Central memory CD4-positive, alpha-beta T cell (primary cell): ENCODE results near the gene ALKBH3.

Source experiments
- DNase-seq: peaks from one replicate; pipeline ENCODE4 v3.0.0; 2022

ALKBH3 gene

GRCh38 chr11:43968719-43969118 lies 88.1 kb downstream of the ALKBH3 start:
- DNase-seq: no peak

DNA sequence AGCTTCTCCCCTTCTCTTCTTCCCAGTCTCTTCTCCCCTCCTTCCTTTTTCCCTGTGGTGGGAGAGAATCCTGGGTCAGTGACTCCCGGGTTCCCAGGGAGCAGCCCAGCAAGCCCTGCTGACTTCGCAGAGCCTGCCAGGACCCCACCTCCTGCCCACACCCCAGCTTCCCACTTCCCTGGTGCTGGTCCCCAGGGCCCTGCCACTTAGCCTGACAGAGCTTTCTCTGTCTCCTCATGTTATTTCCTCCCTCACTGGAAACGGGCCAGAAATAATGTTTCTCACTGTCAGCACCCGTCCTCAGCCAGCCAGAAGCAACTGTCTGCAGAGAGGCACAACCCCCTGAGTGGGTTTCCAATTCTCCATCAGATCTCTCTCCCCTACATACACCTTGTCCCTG lies 88.9 kb downstream of the ALKBH3 start:
- DNase-seq: no peak
